ENCODE results near the gene NFIB. TPM values are rescaled to one million over a fixed set of nuclear protein-coding genes. Genes with fewer than 3 reads are reported as not detected.

NFIB gene
- total and polyA plus RNA-seq, 2 donors (not counting 1 experiment from before 2014, with no cell fraction given), result 29.3 to 36.3 TPM

DNA sequence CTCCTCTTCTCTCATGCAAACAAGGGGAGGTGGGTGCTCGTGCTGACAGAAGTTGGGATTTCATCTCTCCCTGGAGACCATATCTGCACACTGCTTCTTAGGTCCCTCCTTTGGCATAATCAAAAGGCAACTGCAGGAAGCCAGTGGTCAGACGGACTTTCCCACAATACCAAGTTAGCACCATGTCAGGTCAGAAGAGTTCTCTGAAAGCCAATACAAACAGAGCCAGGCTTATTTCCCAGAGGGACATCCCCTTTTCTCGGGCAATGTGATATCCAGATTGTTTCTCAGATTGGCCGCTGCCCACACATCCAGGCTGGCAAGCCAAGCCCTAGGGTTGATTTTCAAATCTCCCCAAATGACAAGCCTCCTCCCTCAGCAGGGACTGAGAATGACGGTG lies 241.1 kb downstream of the NFIB start:
- DNase-seq (ENCODE audit: low read depth in 2 of 2), result no peak
- Histone ChIP-seq H3K79me2 (ENCODE audit: control insufficient read depth, insufficient read depth, low read length) (no peaks in the 10 kb centered on the region), H3K27ac (ENCODE audit: insufficient read depth, low read length) (no peak overlapping the region), H3K9ac (ENCODE audit: insufficient read depth, low read length) (no peak overlapping the region), H3K4me2 (ENCODE audit: extremely low read depth, insufficient read depth, low read length) (no peak overlapping the region), H2AFZ (ENCODE audit: low read length) (no peak overlapping the region), H3K36me3 (ENCODE audit: control insufficient read depth, insufficient read depth, low read length) (no peaks in the 10 kb centered on the region), H3K9me3 (ENCODE audit: control insufficient read depth, insufficient read depth, low read depth, low read length) (no peaks in the 10 kb centered on the region), H3K27me3 (ENCODE audit: control insufficient read depth, insufficient read depth, low read length) (no peaks in the 10 kb centered on the region), H4K20me1 (ENCODE audit: control insufficient read depth, extremely low read depth, insufficient read depth, low read length) (no peaks in the 10 kb centered on the region), H3K4me3 (replicated peaks in 1 of 4; ENCODE audit: control extremely low read depth in 1 of 4, insufficient read depth in 1 of 4, low read depth in 3 of 4, low read length in 4 of 4) (no peak overlapping the region), H3K4me1 (ENCODE audit: control insufficient read depth, extremely low read depth, insufficient read depth, low read length) (no peaks in the 10 kb centered on the region)
- TF ChIP-seq EZH2 (IDR thresholded peaks at IDR 0.05; ENCODE audit: low read length, missing control alignments) (no peak), CTCF (conservative IDR thresholded peaks at IDR 0.05 in 1 of 2, IDR thresholded peaks at IDR 0.05 in 1 of 2; ENCODE audit: low read depth in 1 of 2, low read length in 2 of 2) (no peak)

DNA sequence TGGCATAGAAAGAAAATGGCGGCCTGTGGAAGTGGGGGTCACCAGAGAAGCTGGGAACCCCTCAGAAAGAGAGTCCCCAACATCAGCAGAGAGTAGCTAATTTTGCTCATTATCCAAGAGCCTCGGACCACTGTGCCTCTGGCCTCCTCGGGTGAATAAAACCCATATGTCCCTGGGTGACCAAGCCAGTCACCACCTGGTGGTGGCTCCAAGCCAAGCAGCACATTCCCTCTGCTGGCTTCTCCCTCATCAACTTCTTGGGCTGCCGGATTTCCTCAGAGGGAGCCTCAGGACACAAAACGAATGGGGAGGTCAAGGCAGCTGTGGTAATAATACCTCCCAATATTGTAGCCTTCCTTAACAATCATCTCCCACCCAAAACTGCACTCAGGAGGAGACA lies 242.5 kb downstream of the NFIB start:
- Histone ChIP-seq H3K27ac (ENCODE audit: insufficient read depth, low read length) (no peak overlapping the region), H2AFZ (ENCODE audit: low read length) (no peak overlapping the region), H3K9ac (ENCODE audit: insufficient read depth, low read length) (no peak overlapping the region), H3K9me3 (ENCODE audit: control insufficient read depth, insufficient read depth, low read depth, low read length) (no peaks in the 10 kb centered on the region), H3K27me3 (ENCODE audit: control insufficient read depth, insufficient read depth, low read length) (no peaks in the 10 kb centered on the region), H3K4me2 (ENCODE audit: extremely low read depth, insufficient read depth, low read length) (no peak overlapping the region), H3K4me3 (replicated peaks in 1 of 4; ENCODE audit: control extremely low read depth in 1 of 4, insufficient read depth in 1 of 4, low read depth in 3 of 4, low read length in 4 of 4) (no peak overlapping the region), H4K20me1 (ENCODE audit: control insufficient read depth, extremely low read depth, insufficient read depth, low read length) (no peaks in the 10 kb centered on the region), H3K36me3 (ENCODE audit: control insufficient read depth, insufficient read depth, low read length) (no peaks in the 10 kb centered on the region), H3K79me2 (ENCODE audit: control insufficient read depth, insufficient read depth, low read length) (no peaks in the 10 kb centered on the region), H3K4me1 (ENCODE audit: control insufficient read depth, extremely low read depth, insufficient read depth, low read length) (no peaks in the 10 kb centered on the region)
- DNase-seq (ENCODE audit: low read depth in 2 of 2), result no peak
- TF ChIP-seq CTCF (conservative IDR thresholded peaks at IDR 0.05 in 1 of 2, IDR thresholded peaks at IDR 0.05 in 1 of 2; ENCODE audit: low read depth in 1 of 2, low read length in 2 of 2), result no peak
- TF ChIP-seq EZH2 (IDR thresholded peaks at IDR 0.05; ENCODE audit: low read length, missing control alignments), result no peak

GRCh38 chr9:14068690-14069089 lies 245.3 kb downstream of the NFIB start:
- Histone ChIP-seq H4K20me1 (ENCODE audit: control insufficient read depth, extremely low read depth, insufficient read depth, low read length) (no peaks in the 10 kb centered on the region), H3K9me3 (ENCODE audit: control insufficient read depth, insufficient read depth, low read depth, low read length) (no peaks in the 10 kb centered on the region), H3K36me3 (ENCODE audit: control insufficient read depth, insufficient read depth, low read length) (no peaks in the 10 kb centered on the region), H3K79me2 (ENCODE audit: control insufficient read depth, insufficient read depth, low read length) (no peaks in the 10 kb centered on the region), H3K9ac (ENCODE audit: insufficient read depth, low read length) (no peak overlapping the region), H3K4me3 (replicated peaks in 1 of 4; ENCODE audit: control extremely low read depth in 1 of 4, insufficient read depth in 1 of 4, low read depth in 3 of 4, low read length in 4 of 4) (no peak overlapping the region), H2AFZ (ENCODE audit: low read length) (no peak overlapping the region), H3K27ac (ENCODE audit: insufficient read depth, low read length) (no peak overlapping the region), H3K4me1 (ENCODE audit: control insufficient read depth, extremely low read depth, insufficient read depth, low read length) (no peaks in the 10 kb centered on the region), H3K4me2 (ENCODE audit: extremely low read depth, insufficient read depth, low read length) (no peak overlapping the region), H3K27me3 (ENCODE audit: control insufficient read depth, insufficient read depth, low read length) (no peaks in the 10 kb centered on the region)
- DNase-seq (ENCODE audit: low read depth in 2 of 2), result no peak
- no peak for TF ChIP-seq EZH2 (IDR thresholded peaks at IDR 0.05; ENCODE audit: low read length, missing control alignments)
